OCI-LY7 (cell line): ENCODE results near the gene SEC22C.

Source experiments
- CTCF ChIP-seq: fragments of 200-600 bp; sonication (generic); conservative IDR thresholded peaks from 2 replicates; pipeline ENCODE4 v1.5.1; 2014; ENCODE audit warnings: mild to moderate bottlenecking, antibody characterized with exemption, low read length, moderate library complexity, mixed read lengths
- EZH2phosphoT487 ChIP-seq: fragments of 200-600 bp; sonication (generic); IDR thresholded peaks from 2 replicates; pipeline ENCODE4 v1.6.1; 2018; ENCODE audit warnings: low read depth, borderline replicate concordance, mild to moderate bottlenecking, mixed run types, antibody characterized with exemption, low read length, moderate library complexity, mixed read lengths

- no peak for TF ChIP-seq CTCF
- no peak for TF ChIP-seq EZH2phosphoT487
These were observed 75.8 kb downstream of the SEC22C start for GRCh38 chr3:42505849-42506410.
